Measurements from ENCODE around the gene RNF208. TPM values are rescaled to one million over a fixed set of nuclear protein-coding genes. Genes with fewer than 3 reads are reported as not detected.

Gene RNF208
- total and polyA plus RNA-seq, 2 donors (not counting 3 experiments of a cell fraction or from before 2014, with no cell fraction given): 1.3 to 4.8 TPM

DNA sequence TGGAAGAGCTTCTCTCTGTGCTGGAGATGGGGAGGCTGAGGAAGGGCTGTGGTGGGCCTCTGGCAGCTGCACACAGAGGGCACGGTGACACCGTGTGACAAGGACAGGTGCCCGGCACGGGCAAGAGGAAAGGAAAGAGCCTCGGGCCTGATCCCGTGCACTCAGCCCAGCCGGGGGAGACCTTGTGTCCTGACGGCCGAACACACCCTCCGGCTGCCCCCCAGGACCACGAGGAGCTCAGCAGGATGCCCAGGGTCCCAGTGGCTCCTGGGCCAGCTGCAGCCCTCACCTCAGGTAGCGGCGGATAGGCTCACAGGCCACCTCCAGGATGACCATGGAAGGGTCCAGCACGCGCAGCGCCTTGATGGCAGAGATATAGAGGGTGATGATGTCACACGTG lies 39.2 kb downstream of the RNF208 start:
- H3K36me3 ChIP-seq (ENCODE audit: control insufficient read depth in 2 of 2, extremely low read depth in 1 of 2, insufficient read depth in 2 of 2, low read length in 2 of 2): peaks cover 0 to 56% of the 10 kb centered on the region in 2 experiments
- no peaks in the 10 kb centered on the region for H3K9me3 ChIP-seq (replicated peaks; ENCODE audit: control insufficient read depth, insufficient read depth, low read length)
- H3K79me2 ChIP-seq (ENCODE audit: control insufficient read depth, insufficient read depth, low read length): peaks cover 18% of the 10 kb centered on the region
- CTCF ChIA-PET: interaction anchor here (0.7 kb wide), 1 partner anchor 45 kb away, joined by 3 read pairs; the partner anchor contains the start of gene RNF224
- TF ChIP-seq MYC (IDR thresholded peaks at IDR 0.05; ENCODE audit: low read depth, low read length) (no peak), JUN (IDR thresholded peaks at IDR 0.05; ENCODE audit: borderline replicate concordance, insufficient read depth, insufficient read length, low read depth) (no peak), POLR2AphosphoS5 (IDR thresholded peaks at IDR 0.05; ENCODE audit: insufficient read depth, low read depth, low read length) (no peak), EZH2 (IDR thresholded peaks at IDR 0.05; ENCODE audit: borderline replicate concordance, low read depth, low read length, severe bottlenecking) (no peak)
- TF ChIP-seq, protein P1, sequence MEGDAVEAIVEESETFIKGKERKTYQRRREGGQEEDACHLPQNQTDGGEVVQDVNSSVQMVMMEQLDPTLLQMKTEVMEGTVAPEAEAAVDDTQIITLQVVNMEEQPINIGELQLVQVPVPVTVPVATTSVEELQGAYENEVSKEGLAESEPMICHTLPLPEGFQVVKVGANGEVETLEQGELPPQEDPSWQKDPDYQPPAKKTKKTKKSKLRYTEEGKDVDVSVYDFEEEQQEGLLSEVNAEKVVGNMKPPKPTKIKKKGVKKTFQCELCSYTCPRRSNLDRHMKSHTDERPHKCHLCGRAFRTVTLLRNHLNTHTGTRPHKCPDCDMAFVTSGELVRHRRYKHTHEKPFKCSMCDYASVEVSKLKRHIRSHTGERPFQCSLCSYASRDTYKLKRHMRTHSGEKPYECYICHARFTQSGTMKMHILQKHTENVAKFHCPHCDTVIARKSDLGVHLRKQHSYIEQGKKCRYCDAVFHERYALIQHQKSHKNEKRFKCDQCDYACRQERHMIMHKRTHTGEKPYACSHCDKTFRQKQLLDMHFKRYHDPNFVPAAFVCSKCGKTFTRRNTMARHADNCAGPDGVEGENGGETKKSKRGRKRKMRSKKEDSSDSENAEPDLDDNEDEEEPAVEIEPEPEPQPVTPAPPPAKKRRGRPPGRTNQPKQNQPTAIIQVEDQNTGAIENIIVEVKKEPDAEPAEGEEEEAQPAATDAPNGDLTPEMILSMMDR (IDR thresholded peaks at IDR 0.05; ENCODE audit: extremely low read depth in 1 of 2, insufficient read depth in 1 of 2, low read depth in 1 of 2, low read length in 2 of 2): no peak
- intact Hi-C loops (cut with micrococcal nuclease) (no loop called here), dilution Hi-C loops (cut with MboI; ENCODE audit: extremely low pct_ligation_motif_present, low sequenced_read_pairs) (no loop called here)
- no peaks in the 10 kb centered on the region for H3K9me1 ChIP-seq (replicated peaks; ENCODE audit: control insufficient read depth, extremely low read depth, insufficient read depth, low read length)
- no peaks in the 10 kb centered on the region for H4K20me1 ChIP-seq (replicated peaks; ENCODE audit: control insufficient read depth, extremely low read depth, insufficient read depth, low read length)
- H3K4me2 ChIP-seq (ENCODE audit: insufficient read depth, low read length): no peak overlapping the region
- DNase-seq (ENCODE audit: low read depth, low spot score) (no peak), FAIRE-seq (no peak)
- no peak overlapping the region for H3K27ac ChIP-seq (ENCODE audit: insufficient read depth, low read depth, low read length)
- no peak overlapping the region for H2AFZ ChIP-seq (ENCODE audit: low read depth, low read length)
- peaks cover 15% of the 10 kb centered on the region for H3K4me1 ChIP-seq (ENCODE audit: control insufficient read depth, extremely low read depth, insufficient read depth, low read length)
- H3K4me3 ChIP-seq (replicated peaks in 1 of 3; ENCODE audit: insufficient read depth in 1 of 3, low read depth in 1 of 3, low read length in 3 of 3): no peak overlapping the region
- no peaks in the 10 kb centered on the region for H3K27me3 ChIP-seq (ENCODE audit: control insufficient read depth in 2 of 2, insufficient read depth in 2 of 2, low read length in 2 of 2)
- POLR2A ChIA-PET: no interaction called here
- H3K9ac ChIP-seq (replicated peaks; ENCODE audit: extremely low read depth, insufficient read depth, low read length): no peak overlapping the region
- BruUV-seq (replicated peaks): no TSS peak

DNA sequence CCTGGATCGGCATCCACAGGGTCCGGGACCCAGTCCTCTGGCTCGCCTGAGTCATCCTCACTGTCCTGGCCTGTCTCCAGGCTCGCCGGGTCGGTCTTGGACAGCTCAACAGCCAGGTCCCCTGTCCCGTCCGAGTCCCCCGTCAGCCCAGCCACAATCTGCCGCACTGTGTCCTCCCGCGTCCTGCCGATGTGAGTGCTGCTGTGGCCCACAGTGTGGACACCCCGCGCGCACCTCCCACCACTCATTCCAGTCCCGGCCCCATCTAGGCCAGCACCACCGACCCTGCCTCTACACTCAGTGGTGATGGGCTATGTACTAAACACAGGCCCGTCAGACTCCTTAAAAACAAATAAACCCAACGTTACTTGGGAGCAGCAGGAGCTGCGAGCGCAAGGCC lies 40.4 kb downstream of the RNF208 start:
- no peak for DNase-seq (ENCODE audit: low read depth, low spot score)
- intact Hi-C loops (cut with micrococcal nuclease) (no loop called here), dilution Hi-C loops (cut with MboI; ENCODE audit: extremely low pct_ligation_motif_present, low sequenced_read_pairs) (no loop called here)
- H3K9ac ChIP-seq (replicated peaks; ENCODE audit: extremely low read depth, insufficient read depth, low read length): no peak overlapping the region
- H3K79me2 ChIP-seq (ENCODE audit: control insufficient read depth, insufficient read depth, low read length): peaks cover 7% of the 10 kb centered on the region
- TF ChIP-seq FOS (IDR thresholded peaks at IDR 0.05; ENCODE audit: borderline replicate concordance, insufficient read depth, low read length) (no peak), POLR2A (IDR thresholded peaks at IDR 0.05; ENCODE audit: low read depth, low read length) (no peak), MYC (IDR thresholded peaks at IDR 0.05; ENCODE audit: low read depth, low read length) (no peak), JUN (IDR thresholded peaks at IDR 0.05; ENCODE audit: borderline replicate concordance, insufficient read depth, insufficient read length, low read depth) (no peak), EZH2 (IDR thresholded peaks at IDR 0.05; ENCODE audit: borderline replicate concordance, low read depth, low read length, severe bottlenecking) (no peak), POLR2AphosphoS5 (IDR thresholded peaks at IDR 0.05; ENCODE audit: insufficient read depth, low read depth, low read length) (no peak), GATA2 (IDR thresholded peaks at IDR 0.05; ENCODE audit: insufficient read depth, insufficient read length, low read depth, low read length) (no peak)
- TF ChIP-seq, protein P1 (IDR thresholded peaks at IDR 0.05; ENCODE audit: extremely low read depth in 1 of 2, insufficient read depth in 1 of 2, low read depth in 1 of 2, low read length in 2 of 2): no peak
- TF ChIP-seq, protein P2, sequence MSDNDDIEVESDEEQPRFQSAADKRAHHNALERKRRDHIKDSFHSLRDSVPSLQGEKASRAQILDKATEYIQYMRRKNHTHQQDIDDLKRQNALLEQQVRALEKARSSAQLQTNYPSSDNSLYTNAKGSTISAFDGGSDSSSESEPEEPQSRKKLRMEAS (IDR thresholded peaks at IDR 0.05; ENCODE audit: insufficient read depth, insufficient read length): no peak
- H3K9me3 ChIP-seq (replicated peaks; ENCODE audit: control insufficient read depth, insufficient read depth, low read length): no peaks in the 10 kb centered on the region
- H3K36me3 ChIP-seq (ENCODE audit: control insufficient read depth in 2 of 2, extremely low read depth in 1 of 2, insufficient read depth in 2 of 2, low read length in 2 of 2): peaks cover 0 to 56% of the 10 kb centered on the region in 2 experiments
- no TSS peak for BruUV-seq (replicated peaks)
- no peaks in the 10 kb centered on the region for H3K27me3 ChIP-seq (ENCODE audit: control insufficient read depth in 2 of 2, insufficient read depth in 2 of 2, low read length in 2 of 2)
- no peak for FAIRE-seq
- no peaks in the 10 kb centered on the region for H3K9me1 ChIP-seq (replicated peaks; ENCODE audit: control insufficient read depth, extremely low read depth, insufficient read depth, low read length)
- CTCF ChIA-PET: interaction anchor here (1.4 kb wide), 1 partner anchor 55 kb away, joined by 5 read pairs; no protein-coding TSS in a partner anchor
- H2AFZ ChIP-seq (ENCODE audit: low read depth, low read length): no peak overlapping the region
- H3K4me3 ChIP-seq (replicated peaks in 1 of 3; ENCODE audit: insufficient read depth in 1 of 3, low read depth in 1 of 3, low read length in 3 of 3): no peak overlapping the region
- no peaks in the 10 kb centered on the region for H4K20me1 ChIP-seq (replicated peaks; ENCODE audit: control insufficient read depth, extremely low read depth, insufficient read depth, low read length)
- POLR2A ChIA-PET: no interaction called here
- H3K4me2 ChIP-seq (ENCODE audit: insufficient read depth, low read length): no peak overlapping the region
- H3K27ac ChIP-seq (ENCODE audit: insufficient read depth, low read depth, low read length): no peak overlapping the region
- H3K4me1 ChIP-seq (ENCODE audit: control insufficient read depth, extremely low read depth, insufficient read depth, low read length): peaks cover 6% of the 10 kb centered on the region

Data from endothelial cell of umbilical vein (primary cell).